Cardiac muscle cell (in vitro differentiated cells and primary cell): ENCODE measurements around the gene SOCS2. TPM values are rescaled to one million over a fixed set of nuclear protein-coding genes. Genes with fewer than 3 reads are reported as not detected.

Experiments
- polyA plus RNA-seq: library from polyadenylated mRNA; unstranded; fragments of >200 nt; fragmentation: Nextera tagmentation; extraction: Ambion mirVana; gene quantifications from 2 replicates; pipeline ENCODE4 v1.2.1, GENCODE V29; 2016
- total RNA-seq: library from RNA; depleted of rRNA; stranded (reverse); fragments of >200 nt; gene quantifications from 2 replicates; pipeline ENCODE4 v1.2.3, GENCODE V29; 2016

Gene SOCS2
- total and polyA plus RNA-seq, 2 experiments from 2014 or later: 19.7 to 40.7 TPM

Other genes starting within 250 kb of the SOCS2 start
- 338 and 386 TPM in 2 replicates for gene NUDT4, start 194.8 kb upstream of the SOCS2 start, total RNA-seq
- 330 and 484 TPM in 2 replicates for gene NUDT4, start 194.8 kb upstream of the SOCS2 start, polyA plus RNA-seq
- gene UBE2N, start 130.7 kb upstream of the SOCS2 start, total RNA-seq: 17.2 and 36.1 TPM in 2 replicates
- 131 and 168 TPM in 2 replicates for gene UBE2N, start 130.7 kb upstream of the SOCS2 start, polyA plus RNA-seq
- 24.0 and 41.5 TPM in 2 replicates for gene MRPL42, start 105.2 kb upstream of the SOCS2 start, total RNA-seq
- 92.5 and 128 TPM in 2 replicates for gene MRPL42, start 105.2 kb upstream of the SOCS2 start, polyA plus RNA-seq
- gene CRADD, start 104.7 kb downstream of the SOCS2 start, total RNA-seq: 32.5 and 37.9 TPM in 2 replicates
- 13.8 and 15.6 TPM in 2 replicates for gene CRADD, start 104.7 kb downstream of the SOCS2 start, polyA plus RNA-seq